ENCODE results near the gene EXOC6B. TPM values are rescaled to one million over a fixed set of nuclear protein-coding genes. Genes with fewer than 3 reads are reported as not detected.

Gene EXOC6B
- total and polyA plus RNA-seq, 2 experiments from 2014 or later: 8.9 to 18.3 TPM

GRCh38 chr2:72142570-72143440 is 683.0 kb downstream of the EXOC6B start:
- peak overlapping the region; percentile 12 for H3K4me2 ChIP-seq (ENCODE audit: unreplicated experiment)
- H3K79me2 ChIP-seq (ENCODE audit: insufficient read depth): no peaks in the 10 kb centered on the region
- 0 out of 2 replicates have a peak overlapping the region, but pooled peaks have one; percentile 53 for H2AFZ ChIP-seq
- H3K9me2 ChIP-seq (ENCODE audit: insufficient read depth): no peaks in the 10 kb centered on the region
- H3K4me3 ChIP-seq: peak overlapping the region; percentile 47
- H3K9me3 ChIP-seq (ENCODE audit: low read depth): no peaks in the 10 kb centered on the region
- in situ Hi-C loops (cut with MboI): loop anchor here (10.0 kb wide), 1 partner anchor 338 kb away; no protein-coding TSS in a partner anchor
- 21 to 29% methylated on average over 36 to 50 of the region's 50 CpGs for WGBS, 2 experiments (ENCODE audit: low coverage in 1 of 2, low lambda C conversion rate in 2 of 2, missing lambda C conversion rate in 2 of 2)
- no peaks in the 10 kb centered on the region for H3K36me3 ChIP-seq (ENCODE audit: low read depth)
- no peak overlapping the region for H3K9ac ChIP-seq
- H4K20me1 ChIP-seq (ENCODE audit: insufficient read depth): no peaks in the 10 kb centered on the region
- no peaks in the 10 kb centered on the region for H3F3A ChIP-seq (ENCODE audit: insufficient read depth)
- TF ChIP-seq EZH2phosphoT487 (IDR thresholded peaks at IDR 0.05; ENCODE audit: insufficient read depth, low read depth) (no peak), EZH2 (IDR thresholded peaks at IDR 0.05; ENCODE audit: insufficient read depth, poor library complexity, severe bottlenecking) (no peak)
- DNase-seq: peak; percentile 67
- H3K4me1 ChIP-seq (ENCODE audit: insufficient read depth): peaks cover 5% of the 10 kb centered on the region; the same call in 1 of the 2 replicates
- no peak overlapping the region for H3K27ac ChIP-seq
- peaks cover 44% of the 10 kb centered on the region for H3K27me3 ChIP-seq (replicated peaks; ENCODE audit: insufficient read depth)

DNA sequence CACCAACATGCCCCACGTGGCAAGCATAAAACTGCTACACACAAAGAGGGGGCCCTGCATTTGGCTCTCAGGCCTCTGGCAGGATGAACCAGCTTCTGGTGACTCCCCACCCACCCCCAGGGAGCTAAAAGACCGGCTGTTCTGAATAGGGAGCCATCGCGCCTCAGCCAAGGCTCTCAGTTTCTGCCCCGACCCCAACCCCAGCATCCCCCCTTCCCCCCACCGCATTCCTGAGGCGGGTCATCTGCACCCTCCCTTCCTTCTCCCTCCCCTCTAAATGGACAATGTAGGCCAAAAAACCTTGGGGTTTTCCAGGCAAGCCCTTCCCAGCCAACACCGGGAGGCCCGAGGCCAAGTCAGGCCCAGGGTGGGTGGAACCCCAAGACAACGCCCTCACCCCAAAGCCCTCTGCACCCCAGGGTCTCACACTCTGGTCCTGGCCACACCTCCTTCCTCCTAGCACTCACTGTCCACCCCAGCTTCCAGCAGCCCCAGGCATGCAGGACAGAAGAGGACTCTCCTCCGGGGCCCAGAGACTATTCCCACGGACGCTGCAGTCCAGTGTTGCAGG is 683.9 kb downstream of the EXOC6B start:
- in situ Hi-C loops (cut with MboI): loop anchor here (10.0 kb wide), 1 partner anchor 337 kb away; no protein-coding TSS in a partner anchor
- TF ChIP-seq EZH2 (IDR thresholded peaks at IDR 0.05; ENCODE audit: insufficient read depth, poor library complexity, severe bottlenecking): no peak
- TF ChIP-seq EZH2phosphoT487 (IDR thresholded peaks at IDR 0.05; ENCODE audit: insufficient read depth, low read depth): no peak
- 75 to 77% methylated on average over 8 to 13 of the region's 13 CpGs for whole genome bisulfite sequencing, 2 experiments (ENCODE audit: low coverage in 1 of 2, low lambda C conversion rate in 2 of 2, missing lambda C conversion rate in 2 of 2)
- DNase-seq: no peak
- H4K20me1 ChIP-seq (ENCODE audit: insufficient read depth): no peaks in the 10 kb centered on the region
- H3K27ac ChIP-seq: no peak overlapping the region
- H3K4me1 ChIP-seq (ENCODE audit: insufficient read depth): peaks cover 5% of the 10 kb centered on the region; the same call in 1 of the 2 replicates
- H3K4me3 ChIP-seq: no peak overlapping the region
- no peak overlapping the region for H2AFZ ChIP-seq
- peaks cover 38% of the 10 kb centered on the region for H3K27me3 ChIP-seq (replicated peaks; ENCODE audit: insufficient read depth)
- H3K4me2 ChIP-seq (ENCODE audit: unreplicated experiment): no peak overlapping the region
- H3K9me2 ChIP-seq (ENCODE audit: insufficient read depth): no peaks in the 10 kb centered on the region
- H3K79me2 ChIP-seq (ENCODE audit: insufficient read depth): no peaks in the 10 kb centered on the region
- H3K9me3 ChIP-seq (ENCODE audit: low read depth): no peaks in the 10 kb centered on the region
- H3F3A ChIP-seq (ENCODE audit: insufficient read depth): no peaks in the 10 kb centered on the region
- H3K9ac ChIP-seq: no peak overlapping the region
- H3K36me3 ChIP-seq (ENCODE audit: low read depth): no peaks in the 10 kb centered on the region

DNA sequence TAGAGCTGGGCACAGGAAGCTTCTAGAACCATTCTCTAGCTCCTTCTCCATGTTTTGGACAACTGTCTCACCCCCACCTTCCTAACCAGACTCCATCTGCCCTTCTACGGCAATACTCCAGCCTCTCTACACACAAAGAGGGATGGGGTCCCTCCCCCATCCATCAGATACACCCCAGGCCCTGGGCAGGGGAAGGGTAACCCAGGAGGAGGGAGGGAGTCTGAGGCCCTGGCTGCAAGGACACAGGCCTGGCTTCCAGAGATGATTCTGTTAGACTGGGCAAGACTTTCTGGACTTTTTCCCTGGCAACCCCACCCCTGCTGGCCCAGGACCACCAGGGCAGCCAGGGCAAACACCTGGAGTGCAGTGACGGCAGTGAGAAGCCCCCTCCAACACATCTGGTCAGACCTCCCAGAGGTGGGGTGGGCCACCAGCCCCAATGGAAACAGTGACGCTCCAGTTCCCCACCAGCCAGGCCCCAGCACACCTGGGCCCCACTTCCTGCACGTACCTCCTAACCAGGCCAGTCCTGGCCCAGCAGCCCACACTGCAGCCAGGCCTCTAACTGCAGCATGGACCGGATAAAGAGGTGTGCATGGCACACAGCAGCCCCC is 684.7 kb downstream of the EXOC6B start:
- 85 to 93% methylated on average over 5 of the region's 5 CpGs for WGBS, 2 experiments (ENCODE audit: low coverage in 1 of 2, low lambda C conversion rate in 2 of 2, missing lambda C conversion rate in 2 of 2)

GRCh38 chr2:72140621-72140960 is 685.2 kb downstream of the EXOC6B start:
- H3K9me2 ChIP-seq (ENCODE audit: insufficient read depth): no peaks in the 10 kb centered on the region
- no peak overlapping the region for H3K9ac ChIP-seq
- H3K79me2 ChIP-seq (ENCODE audit: insufficient read depth): no peaks in the 10 kb centered on the region
- in situ Hi-C loops (cut with MboI): loop anchor here (10.0 kb wide), 1 partner anchor 336 kb away; no protein-coding TSS in a partner anchor
- no peak for TF ChIP-seq EZH2phosphoT487 (IDR thresholded peaks at IDR 0.05; ENCODE audit: insufficient read depth, low read depth)
- no peak for TF ChIP-seq EZH2 (IDR thresholded peaks at IDR 0.05; ENCODE audit: insufficient read depth, poor library complexity, severe bottlenecking)
- H3F3A ChIP-seq (ENCODE audit: insufficient read depth): no peaks in the 10 kb centered on the region
- H3K9me3 ChIP-seq (ENCODE audit: low read depth): no peaks in the 10 kb centered on the region
- no peaks in the 10 kb centered on the region for H3K36me3 ChIP-seq (ENCODE audit: low read depth)
- peaks cover 5% of the 10 kb centered on the region; the same call in 1 of the 2 replicates for H3K4me1 ChIP-seq (ENCODE audit: insufficient read depth)
- 63 to 71% methylated on average over 4 of the region's 4 CpGs for WGBS, 2 experiments (ENCODE audit: low coverage in 1 of 2, low lambda C conversion rate in 2 of 2, missing lambda C conversion rate in 2 of 2)
- DNase-seq: no peak
- no peak overlapping the region for H3K4me2 ChIP-seq (ENCODE audit: unreplicated experiment)
- H3K27me3 ChIP-seq (replicated peaks; ENCODE audit: insufficient read depth): peaks cover 25% of the 10 kb centered on the region
- H3K4me3 ChIP-seq: no peak overlapping the region
- H3K27ac ChIP-seq: no peak overlapping the region
- no peak overlapping the region for H2AFZ ChIP-seq
- no peaks in the 10 kb centered on the region for H4K20me1 ChIP-seq (ENCODE audit: insufficient read depth)

More for the DNA sequence above, 684.7 kb downstream of the EXOC6B start:
- H3K27ac ChIP-seq: no peak overlapping the region
- DNase-seq: no peak
- H3K4me1 ChIP-seq (ENCODE audit: insufficient read depth): peaks cover 5% of the 10 kb centered on the region; the same call in 1 of the 2 replicates
- H3K4me2 ChIP-seq (ENCODE audit: unreplicated experiment): no peak overlapping the region
- H3K9me3 ChIP-seq (ENCODE audit: low read depth): no peaks in the 10 kb centered on the region
- no peaks in the 10 kb centered on the region for H3K79me2 ChIP-seq (ENCODE audit: insufficient read depth)
- H3K4me3 ChIP-seq: no peak overlapping the region
- no peaks in the 10 kb centered on the region for H3K9me2 ChIP-seq (ENCODE audit: insufficient read depth)
- H3F3A ChIP-seq (ENCODE audit: insufficient read depth): no peaks in the 10 kb centered on the region
- H2AFZ ChIP-seq: no peak overlapping the region
- no peaks in the 10 kb centered on the region for H3K36me3 ChIP-seq (ENCODE audit: low read depth)
- TF ChIP-seq EZH2phosphoT487 (IDR thresholded peaks at IDR 0.05; ENCODE audit: insufficient read depth, low read depth) (no peak), EZH2 (IDR thresholded peaks at IDR 0.05; ENCODE audit: insufficient read depth, poor library complexity, severe bottlenecking) (no peak)
- H4K20me1 ChIP-seq (ENCODE audit: insufficient read depth): no peaks in the 10 kb centered on the region
- no peak overlapping the region for H3K9ac ChIP-seq
- H3K27me3 ChIP-seq (replicated peaks; ENCODE audit: insufficient read depth): peaks cover 30% of the 10 kb centered on the region
- in situ Hi-C loops (cut with MboI): loop anchor here (10.0 kb wide), 1 partner anchor 336 kb away; no protein-coding TSS in a partner anchor
